Measurements from ENCODE around the gene KIFC3. TPM values are rescaled to one million over a fixed set of nuclear protein-coding genes. Genes with fewer than 3 reads are reported as not detected.

Gene KIFC3
- total and polyA plus RNA-seq, 2 of the 13 experiments (the other 11 are each of a cell fraction or from before 2014, with no cell fraction given), result 42.1 to 45.3 TPM

DNA sequence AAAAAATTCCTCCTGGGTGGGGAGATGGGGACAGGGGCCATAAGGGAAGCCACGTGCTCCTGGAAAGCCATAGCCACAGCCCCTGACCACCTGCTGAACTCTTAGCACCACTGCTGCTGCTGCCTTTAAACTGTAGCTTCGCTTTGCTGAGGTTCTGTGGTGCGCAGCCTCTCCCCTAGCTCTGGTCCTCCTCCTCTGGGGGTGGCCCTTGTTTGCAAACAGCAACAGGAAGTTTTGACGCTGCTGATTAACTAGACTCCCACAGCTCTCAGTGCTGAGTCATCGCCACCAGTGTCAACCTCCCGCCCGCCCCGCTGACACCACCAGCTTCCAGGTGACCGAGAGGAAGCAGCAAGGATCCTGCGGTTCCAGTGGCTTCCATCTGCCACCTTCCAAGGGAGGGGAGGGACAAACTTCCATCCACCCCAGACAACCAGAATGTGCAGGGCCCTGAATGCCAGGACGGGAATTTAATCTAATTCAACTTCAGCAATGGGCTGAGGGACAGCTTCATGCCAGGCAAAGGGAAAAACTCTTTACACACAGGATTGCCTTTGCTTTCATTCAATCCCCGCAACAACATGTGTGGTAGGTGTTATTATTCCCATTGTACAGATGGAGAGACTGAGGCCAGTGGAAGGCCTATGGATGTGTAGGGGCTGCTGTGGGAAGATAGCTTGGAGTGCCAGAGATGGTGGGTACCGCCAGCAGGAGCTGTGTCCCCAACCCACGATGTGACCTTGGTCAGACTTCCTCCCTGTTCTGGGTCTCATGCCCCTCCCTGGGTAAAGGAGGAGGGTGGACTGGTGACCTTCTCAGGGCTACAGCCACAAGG is 8.1 kb upstream of the KIFC3 start (continued):
- TF ChIP-seq, protein P1, sequence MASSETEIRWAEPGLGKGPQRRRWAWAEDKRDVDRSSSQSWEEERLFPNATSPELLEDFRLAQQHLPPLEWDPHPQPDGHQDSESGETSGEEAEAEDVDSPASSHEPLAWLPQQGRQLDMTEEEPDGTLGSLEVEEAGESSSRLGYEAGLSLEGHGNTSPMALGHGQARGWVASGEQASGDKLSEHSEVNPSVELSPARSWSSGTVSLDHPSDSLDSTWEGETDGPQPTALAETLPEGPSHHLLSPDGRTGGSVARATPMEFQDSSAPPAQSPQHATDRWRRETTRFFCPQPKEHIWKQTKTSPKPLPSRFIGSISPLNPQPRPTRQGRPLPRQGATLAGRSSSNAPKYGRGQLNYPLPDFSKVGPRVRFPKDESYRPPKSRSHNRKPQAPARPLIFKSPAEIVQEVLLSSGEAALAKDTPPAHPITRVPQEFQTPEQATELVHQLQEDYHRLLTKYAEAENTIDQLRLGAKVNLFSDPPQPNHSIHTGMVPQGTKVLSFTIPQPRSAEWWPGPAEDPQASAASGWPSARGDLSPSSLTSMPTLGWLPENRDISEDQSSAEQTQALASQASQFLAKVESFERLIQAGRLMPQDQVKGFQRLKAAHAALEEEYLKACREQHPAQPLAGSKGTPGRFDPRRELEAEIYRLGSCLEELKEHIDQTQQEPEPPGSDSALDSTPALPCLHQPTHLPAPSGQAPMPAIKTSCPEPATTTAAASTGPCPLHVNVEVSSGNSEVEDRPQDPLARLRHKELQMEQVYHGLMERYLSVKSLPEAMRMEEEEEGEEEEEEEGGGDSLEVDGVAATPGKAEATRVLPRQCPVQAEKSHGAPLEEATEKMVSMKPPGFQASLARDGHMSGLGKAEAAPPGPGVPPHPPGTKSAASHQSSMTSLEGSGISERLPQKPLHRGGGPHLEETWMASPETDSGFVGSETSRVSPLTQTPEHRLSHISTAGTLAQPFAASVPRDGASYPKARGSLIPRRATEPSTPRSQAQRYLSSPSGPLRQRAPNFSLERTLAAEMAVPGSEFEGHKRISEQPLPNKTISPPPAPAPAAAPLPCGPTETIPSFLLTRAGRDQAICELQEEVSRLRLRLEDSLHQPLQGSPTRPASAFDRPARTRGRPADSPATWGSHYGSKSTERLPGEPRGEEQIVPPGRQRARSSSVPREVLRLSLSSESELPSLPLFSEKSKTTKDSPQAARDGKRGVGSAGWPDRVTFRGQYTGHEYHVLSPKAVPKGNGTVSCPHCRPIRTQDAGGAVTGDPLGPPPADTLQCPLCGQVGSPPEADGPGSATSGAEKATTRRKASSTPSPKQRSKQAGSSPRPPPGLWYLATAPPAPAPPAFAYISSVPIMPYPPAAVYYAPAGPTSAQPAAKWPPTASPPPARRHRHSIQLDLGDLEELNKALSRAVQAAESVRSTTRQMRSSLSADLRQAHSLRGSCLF (CRISPR knock-in tag; IDR thresholded peaks at IDR 0.05; ENCODE audit: borderline replicate concordance), result no peak
- TF ChIP-seq ZNF883 (CRISPR knock-in tag; IDR thresholded peaks at IDR 0.05; ENCODE audit: not compliant biosample characterization) (peak; percentile 76), ZSCAN25 (CRISPR knock-in tag; IDR thresholded peaks at IDR 0.05) (no peak), HNRNPLL (IDR thresholded peaks at IDR 0.05; ENCODE audit: low read depth, low read length, poor library complexity, severe bottlenecking) (no peak), ZFP41 (CRISPR knock-in tag; IDR thresholded peaks at IDR 0.05; ENCODE audit: borderline replicate concordance) (no peak), SNAI1 (CRISPR knock-in tag; IDR thresholded peaks at IDR 0.05; ENCODE audit: borderline replicate concordance) (no peak), BRCA1 (CRISPR knock-in tag; IDR thresholded peaks at IDR 0.05) (no peak), ZNF724P (CRISPR knock-in tag; IDR thresholded peaks at IDR 0.05; ENCODE audit: borderline replicate concordance) (peak; percentile 83; the same call in 1 of the 2 replicates), ZNF674 (CRISPR knock-in tag; IDR thresholded peaks at IDR 0.05; ENCODE audit: low read depth) (no peak), ZNF136 (CRISPR knock-in tag; IDR thresholded peaks at IDR 0.05; ENCODE audit: low read depth) (no peak), FIP1L1 (IDR thresholded peaks at IDR 0.05; ENCODE audit: borderline replicate concordance, insufficient read depth, low read depth, low read length) (no peak), RXRA (CRISPR knock-in tag; IDR thresholded peaks at IDR 0.05) (peak; percentile 69), SMAD3 (CRISPR knock-in tag; IDR thresholded peaks at IDR 0.05) (peak; percentile 44; the same call in 1 of the 2 replicates), ZNF550 (CRISPR knock-in tag; IDR thresholded peaks at IDR 0.05; ENCODE audit: borderline replicate concordance) (no peak; the same call in 1 of the 2 replicates), MED1 (CRISPR knock-in tag; IDR thresholded peaks at IDR 0.05) (peak; percentile 89), TCF12 (IDR thresholded peaks at IDR 0.05) (no peak), TCF12 (CRISPR knock-in tag; IDR thresholded peaks at IDR 0.05) (no peak)
- TF ChIP-seq, protein P2, sequence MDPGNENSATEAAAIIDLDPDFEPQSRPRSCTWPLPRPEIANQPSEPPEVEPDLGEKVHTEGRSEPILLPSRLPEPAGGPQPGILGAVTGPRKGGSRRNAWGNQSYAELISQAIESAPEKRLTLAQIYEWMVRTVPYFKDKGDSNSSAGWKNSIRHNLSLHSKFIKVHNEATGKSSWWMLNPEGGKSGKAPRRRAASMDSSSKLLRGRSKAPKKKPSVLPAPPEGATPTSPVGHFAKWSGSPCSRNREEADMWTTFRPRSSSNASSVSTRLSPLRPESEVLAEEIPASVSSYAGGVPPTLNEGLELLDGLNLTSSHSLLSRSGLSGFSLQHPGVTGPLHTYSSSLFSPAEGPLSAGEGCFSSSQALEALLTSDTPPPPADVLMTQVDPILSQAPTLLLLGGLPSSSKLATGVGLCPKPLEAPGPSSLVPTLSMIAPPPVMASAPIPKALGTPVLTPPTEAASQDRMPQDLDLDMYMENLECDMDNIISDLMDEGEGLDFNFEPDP (CRISPR knock-in tag; conservative IDR thresholded peaks at IDR 0.05), result no peak
- TF ChIP-seq, protein P3, sequence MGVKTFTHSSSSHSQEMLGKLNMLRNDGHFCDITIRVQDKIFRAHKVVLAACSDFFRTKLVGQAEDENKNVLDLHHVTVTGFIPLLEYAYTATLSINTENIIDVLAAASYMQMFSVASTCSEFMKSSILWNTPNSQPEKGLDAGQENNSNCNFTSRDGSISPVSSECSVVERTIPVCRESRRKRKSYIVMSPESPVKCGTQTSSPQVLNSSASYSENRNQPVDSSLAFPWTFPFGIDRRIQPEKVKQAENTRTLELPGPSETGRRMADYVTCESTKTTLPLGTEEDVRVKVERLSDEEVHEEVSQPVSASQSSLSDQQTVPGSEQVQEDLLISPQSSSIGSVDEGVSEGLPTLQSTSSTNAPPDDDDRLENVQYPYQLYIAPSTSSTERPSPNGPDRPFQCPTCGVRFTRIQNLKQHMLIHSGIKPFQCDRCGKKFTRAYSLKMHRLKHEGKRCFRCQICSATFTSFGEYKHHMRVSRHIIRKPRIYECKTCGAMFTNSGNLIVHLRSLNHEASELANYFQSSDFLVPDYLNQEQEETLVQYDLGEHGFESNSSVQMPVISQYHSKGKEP (CRISPR knock-in tag; IDR thresholded peaks at IDR 0.05), result 0 out of 2 replicates have a peak, but pooled peaks have one; percentile 43
- TF ChIP-seq, protein P4, sequence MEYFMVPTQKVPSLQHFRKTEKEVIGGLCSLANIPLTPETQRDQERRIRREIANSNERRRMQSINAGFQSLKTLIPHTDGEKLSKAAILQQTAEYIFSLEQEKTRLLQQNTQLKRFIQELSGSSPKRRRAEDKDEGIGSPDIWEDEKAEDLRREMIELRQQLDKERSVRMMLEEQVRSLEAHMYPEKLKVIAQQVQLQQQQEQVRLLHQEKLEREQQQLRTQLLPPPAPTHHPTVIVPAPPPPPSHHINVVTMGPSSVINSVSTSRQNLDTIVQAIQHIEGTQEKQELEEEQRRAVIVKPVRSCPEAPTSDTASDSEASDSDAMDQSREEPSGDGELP (IDR thresholded peaks at IDR 0.05; ENCODE audit: borderline replicate concordance, low read depth), result peak; percentile 93

Measured in HepG2 (cell line).